GM18858 (cell line): ENCODE results near the gene TTLL11.

Experiments used
- ATAC-seq: cut with Tn5 transposase; IDR thresholded peaks from one replicate; pipeline ENCODE4 v1.9.1; 2021; ENCODE audit not compliant: unreplicated experiment

The TTLL11 gene

GRCh38 chr9:122053567-122054350 lies 39.3 kb downstream of the TTLL11 start:
- no peak for ATAC-seq

GRCh38 chr9:122053064-122053463 lies 40.0 kb downstream of the TTLL11 start:
- ATAC-seq, result no peak

GRCh38 chr9:122051351-122052321 lies 41.5 kb downstream of the TTLL11 start:
- peak; percentile 66 for ATAC-seq

GRCh38 chr9:122050167-122050566 lies 42.9 kb downstream of the TTLL11 start:
- ATAC-seq, result no peak

GRCh38 chr9:122042056-122042455 lies 51.1 kb downstream of the TTLL11 start:
- no peak for ATAC-seq

- no peak for ATAC-seq
These were observed 52.4 kb downstream of the TTLL11 start for GRCh38 chr9:122040561-122041242.

GRCh38 chr9:122039234-122039633 lies 53.9 kb downstream of the TTLL11 start:
- ATAC-seq, result no peak

- no peak for ATAC-seq
These were observed 56.1 kb downstream of the TTLL11 start for GRCh38 chr9:122036988-122037387.

- ATAC-seq, result no peak
These were observed 56.7 kb downstream of the TTLL11 start for GRCh38 chr9:122036408-122036807.

- no peak for ATAC-seq
These were observed 59.2 kb downstream of the TTLL11 start for GRCh38 chr9:122033775-122034373.

- ATAC-seq, result no peak
These were observed 60.8 kb downstream of the TTLL11 start for GRCh38 chr9:122032346-122032745.

- no peak for ATAC-seq
These were observed 61.3 kb downstream of the TTLL11 start for GRCh38 chr9:122031776-122032175.

- no peak for ATAC-seq
These were observed 62.0 kb downstream of the TTLL11 start for GRCh38 chr9:122031157-122031556.

GRCh38 chr9:122030357-122030756 lies 62.8 kb downstream of the TTLL11 start:
- no peak for ATAC-seq

- ATAC-seq, result no peak
These were observed 63.2 kb downstream of the TTLL11 start for GRCh38 chr9:122029898-122030297.

GRCh38 chr9:122028089-122028488 lies 65.0 kb downstream of the TTLL11 start:
- ATAC-seq, result no peak

- no peak for ATAC-seq
These were observed 72.7 kb downstream of the TTLL11 start for GRCh38 chr9:122020398-122020797.

GRCh38 chr9:122016744-122017143 lies 76.4 kb downstream of the TTLL11 start:
- no peak for ATAC-seq

GRCh38 chr9:122016309-122016708 lies 76.8 kb downstream of the TTLL11 start:
- ATAC-seq, result no peak

GRCh38 chr9:122015170-122015821 lies 77.8 kb downstream of the TTLL11 start:
- no peak for ATAC-seq
